Activated CD4-positive, alpha-beta T cell treated with anti-CD3 and anti-CD28 coated beads, Interleukin-10, Interleukin-2, amounts not matched to agents 100 ng/mL and 50 ng/mL, durations not matched to agents 16 hours and 8 hours (primary cell): ENCODE data around the gene EFEMP1.

Experiments
- DNase-seq: peaks from one replicate; pipeline ENCODE4 v3.0.0-alpha.2; 2020

Gene EFEMP1, protein sequence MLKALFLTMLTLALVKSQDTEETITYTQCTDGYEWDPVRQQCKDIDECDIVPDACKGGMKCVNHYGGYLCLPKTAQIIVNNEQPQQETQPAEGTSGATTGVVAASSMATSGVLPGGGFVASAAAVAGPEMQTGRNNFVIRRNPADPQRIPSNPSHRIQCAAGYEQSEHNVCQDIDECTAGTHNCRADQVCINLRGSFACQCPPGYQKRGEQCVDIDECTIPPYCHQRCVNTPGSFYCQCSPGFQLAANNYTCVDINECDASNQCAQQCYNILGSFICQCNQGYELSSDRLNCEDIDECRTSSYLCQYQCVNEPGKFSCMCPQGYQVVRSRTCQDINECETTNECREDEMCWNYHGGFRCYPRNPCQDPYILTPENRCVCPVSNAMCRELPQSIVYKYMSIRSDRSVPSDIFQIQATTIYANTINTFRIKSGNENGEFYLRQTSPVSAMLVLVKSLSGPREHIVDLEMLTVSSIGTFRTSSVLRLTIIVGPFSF

DNA sequence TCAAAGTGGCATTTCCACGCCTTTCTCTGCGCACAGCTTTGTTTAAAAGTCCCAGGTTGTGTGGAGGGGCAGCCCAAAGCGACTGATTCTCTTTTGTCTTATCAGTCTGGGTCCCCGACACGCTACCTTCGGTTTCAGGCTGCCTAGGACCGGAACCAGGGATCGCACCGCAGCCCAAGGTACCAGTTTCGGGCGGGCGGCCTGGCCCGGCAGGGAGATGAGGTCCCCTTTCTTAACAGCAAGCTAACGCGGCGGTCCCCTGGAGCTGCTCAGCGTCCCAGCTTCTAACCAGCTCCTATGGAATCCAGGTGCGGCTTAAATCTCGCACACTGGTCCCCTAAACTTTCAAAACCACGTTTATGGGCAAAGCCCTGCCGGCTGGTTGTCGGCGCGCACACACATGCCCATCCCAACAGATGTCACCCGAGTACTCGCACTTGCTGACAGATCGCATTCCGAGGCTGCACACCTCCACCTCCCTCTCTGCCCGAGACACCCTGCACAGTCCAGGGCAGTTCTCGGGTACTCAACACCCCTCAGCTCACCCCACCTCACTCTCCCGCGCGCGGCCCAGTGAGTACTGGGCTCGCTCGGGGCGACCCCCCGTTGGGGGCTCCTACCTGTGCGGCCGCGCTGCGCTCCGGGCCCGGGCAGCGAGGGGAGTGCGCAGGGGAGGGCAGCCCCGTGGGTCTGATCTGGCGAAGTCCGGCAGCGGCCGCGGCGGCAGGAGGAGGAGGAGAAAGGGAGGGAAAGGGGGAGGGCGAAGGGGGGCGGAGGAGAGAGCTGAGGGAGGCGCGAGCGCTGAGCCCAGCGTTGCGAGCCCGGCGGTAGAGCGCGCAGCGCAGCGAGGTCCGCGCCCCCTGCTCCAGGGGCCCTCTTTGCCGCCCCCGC is at the start of gene EFEMP1:
Gene EFEMP1 (minus strand): TSS at position 692 of the 891 bp plus-strand sequence. CDS start 1,342 bp downstream, outside the sequence.
- DNase-seq: peak; percentile 4

GRCh38 chr2:55970500-55970899 is 46.9 kb upstream of the EFEMP1 start:
- DNase-seq: no peak

DNA sequence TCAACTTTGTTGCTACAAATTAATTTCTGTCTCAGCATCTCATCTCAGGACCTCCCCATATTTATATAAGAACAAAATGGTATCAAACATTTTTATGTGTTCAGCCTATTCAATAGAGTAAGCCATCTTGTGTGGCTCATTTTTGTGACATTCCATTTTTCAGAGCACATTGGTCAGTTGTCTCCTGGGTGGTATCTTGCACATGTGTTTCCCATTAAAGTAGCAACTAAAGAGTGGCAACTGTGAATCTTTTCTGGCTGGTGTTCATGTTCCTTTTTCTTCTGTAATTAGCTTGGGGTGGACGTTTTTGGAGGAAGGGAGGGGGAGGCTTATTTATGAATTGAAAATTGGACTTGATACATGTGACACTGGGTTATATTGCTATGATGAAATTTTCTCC is 45.4 kb upstream of the EFEMP1 start:
- DNase-seq: no peak

GRCh38 chr2:55966401-55967118 is 43.0 kb upstream of the EFEMP1 start:
- no peak for DNase-seq

- DNase-seq: no peak
Measured at GRCh38 chr2:55965966-55966365, 42.4 kb upstream of the EFEMP1 start.

GRCh38 chr2:55965276-55965675 is 41.7 kb upstream of the EFEMP1 start:
- DNase-seq: no peak

- no peak for DNase-seq
Measured at GRCh38 chr2:55962915-55963314, 39.3 kb upstream of the EFEMP1 start.

DNA sequence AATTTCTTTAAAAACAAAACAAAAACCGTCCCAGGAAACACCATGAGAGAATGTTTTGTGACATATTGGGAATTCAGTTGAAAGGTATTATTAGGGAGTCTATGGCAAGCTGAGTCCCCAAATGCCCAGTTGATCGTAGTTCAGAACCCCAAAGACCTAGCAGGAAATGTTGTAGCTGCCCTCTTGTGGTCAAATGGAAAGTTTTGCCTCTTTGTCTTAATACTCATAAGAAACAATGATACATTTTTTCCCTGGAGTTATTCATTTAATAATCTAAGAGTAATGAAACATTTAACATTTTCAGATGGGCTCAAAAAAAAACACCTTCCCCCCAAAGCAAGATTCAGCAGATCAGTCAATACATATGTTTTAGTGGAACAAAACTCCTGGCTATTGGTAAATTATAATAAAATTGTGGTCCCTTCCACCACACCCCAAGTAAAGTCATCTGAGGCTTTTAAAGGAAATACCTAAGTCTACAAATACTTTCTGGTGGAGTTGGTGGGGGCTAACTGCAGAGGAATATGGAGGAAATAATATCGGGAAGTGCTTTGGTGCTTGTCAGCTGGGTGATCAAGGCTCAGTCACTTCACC is 37.8 kb upstream of the EFEMP1 start:
- peak; percentile 18 for DNase-seq

- DNase-seq: no peak
Measured at GRCh38 chr2:55958756-55959155, 35.2 kb upstream of the EFEMP1 start.

GRCh38 chr2:55957142-55957541 is 33.6 kb upstream of the EFEMP1 start:
- no peak for DNase-seq

GRCh38 chr2:55954306-55955035 is 30.9 kb upstream of the EFEMP1 start:
- no peak for DNase-seq

DNA sequence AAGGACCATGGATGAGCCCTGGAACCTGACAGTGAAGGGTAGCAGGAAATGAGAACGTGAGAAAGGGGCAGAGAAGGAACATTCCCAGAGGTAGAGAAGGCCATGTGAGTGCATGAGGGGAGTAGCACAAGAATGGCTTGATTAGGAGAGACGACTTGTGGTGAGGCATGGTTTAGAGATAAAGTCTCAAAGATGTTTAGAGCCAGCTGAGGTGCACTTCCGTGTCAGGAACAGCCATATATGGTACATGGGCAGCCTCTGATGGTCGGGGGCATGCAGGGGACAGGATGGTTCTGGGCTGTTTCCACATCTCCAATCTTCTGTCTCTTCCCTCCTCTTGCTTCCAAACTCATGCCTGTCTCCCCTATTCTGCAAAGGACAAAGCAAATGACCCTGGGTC is 28.8 kb upstream of the EFEMP1 start:
- DNase-seq: no peak

DNA sequence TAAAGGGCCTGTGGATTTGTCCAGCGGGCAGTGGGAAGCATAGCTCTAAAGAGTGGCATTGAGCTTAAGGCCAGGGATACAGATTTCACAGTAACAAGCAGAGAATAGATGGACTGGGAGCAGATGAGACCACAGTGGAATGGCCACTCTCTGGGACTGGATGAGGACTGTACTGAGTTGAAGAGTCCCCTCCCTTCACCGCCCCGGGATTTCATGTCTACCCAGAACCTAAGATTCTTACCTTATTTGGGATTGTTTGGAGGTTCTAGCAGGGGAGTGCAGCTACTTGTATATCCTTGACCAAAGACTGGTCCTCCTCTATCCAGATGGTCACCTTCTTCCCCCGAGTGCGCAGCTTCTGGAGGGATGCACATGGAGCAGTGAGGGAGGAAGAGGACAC is 28.0 kb upstream of the EFEMP1 start:
- DNase-seq: no peak

- no peak for DNase-seq
Measured at GRCh38 chr2:55949613-55950012, 26.0 kb upstream of the EFEMP1 start.

GRCh38 chr2:55949211-55949610 is 25.6 kb upstream of the EFEMP1 start:
- no peak for DNase-seq

- no peak for DNase-seq
Measured at GRCh38 chr2:55948176-55948923, 24.8 kb upstream of the EFEMP1 start.

DNA sequence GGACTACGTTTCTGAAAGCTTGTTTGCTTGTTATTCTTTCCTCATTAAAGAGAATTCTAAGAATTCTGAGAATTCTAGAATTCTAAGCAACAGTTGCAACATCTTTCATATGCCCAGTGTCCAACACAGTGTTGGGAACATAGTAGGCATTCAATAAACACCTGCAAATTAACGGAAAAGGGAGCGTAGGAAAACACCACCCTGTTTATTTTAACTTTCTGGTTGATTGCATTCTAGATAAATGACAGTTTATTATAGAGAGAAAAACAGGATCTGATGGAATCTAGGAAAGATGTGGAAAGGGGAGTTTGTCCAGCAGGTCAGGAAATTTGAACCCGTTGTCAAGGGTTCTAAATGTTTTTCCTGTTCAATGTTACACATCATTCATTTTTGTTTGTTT is 24.2 kb upstream of the EFEMP1 start:
- DNase-seq: no peak

DNA sequence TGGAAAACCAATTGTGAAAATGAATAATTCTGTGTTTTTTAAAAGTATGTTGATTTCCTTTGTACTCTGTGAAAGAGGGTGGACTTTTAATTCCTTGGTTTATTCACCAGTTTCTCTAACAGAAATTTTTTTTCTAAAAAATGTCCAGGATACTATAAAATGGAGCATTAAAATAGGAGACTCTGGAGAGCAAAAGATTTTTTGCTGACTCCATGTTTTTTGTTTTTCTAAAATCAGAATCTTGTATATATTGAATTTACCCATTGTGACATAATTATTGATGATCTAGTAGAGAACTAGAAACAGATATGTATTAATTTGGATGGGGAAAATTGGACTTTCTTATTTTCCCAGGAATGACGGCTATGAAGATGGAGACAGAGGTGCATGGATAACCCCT is 23.2 kb upstream of the EFEMP1 start:
- DNase-seq: no peak

DNA sequence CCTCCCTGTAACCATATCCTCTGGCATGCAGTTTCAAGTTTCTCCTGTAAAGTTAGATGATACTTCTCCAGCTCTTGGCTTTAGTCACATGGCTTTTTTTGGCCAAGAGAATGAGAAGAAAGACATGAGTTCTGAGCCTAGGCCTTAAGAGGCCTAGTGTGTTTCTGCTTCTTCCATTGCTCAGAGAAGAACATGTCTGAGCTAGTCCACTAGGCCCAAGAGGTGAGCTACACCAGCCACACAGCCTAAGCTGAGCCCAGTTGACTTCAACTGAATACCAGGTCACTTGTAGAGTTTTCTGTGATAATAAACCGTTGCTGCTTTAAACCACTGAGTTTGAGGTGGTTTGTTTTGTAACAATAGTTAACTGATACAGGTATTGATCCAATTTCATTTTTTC is 19.9 kb upstream of the EFEMP1 start:
- no peak for DNase-seq

- DNase-seq: no peak
Measured at GRCh38 chr2:55936351-55936750, 12.8 kb upstream of the EFEMP1 start.

GRCh38 chr2:55934337-55934736 is 10.8 kb upstream of the EFEMP1 start:
- no peak for DNase-seq
